HG03354 (cell line): Measurements from ENCODE around the gene ZEB2.

Source experiments
- ATAC-seq: cut with Tn5 transposase; IDR thresholded peaks from one replicate; pipeline ENCODE4 v1.9.1; 2021; ENCODE audit warnings: mild to moderate bottlenecking; ENCODE audit not compliant: unreplicated experiment, poor library complexity, severe bottlenecking

ZEB2 gene

DNA sequence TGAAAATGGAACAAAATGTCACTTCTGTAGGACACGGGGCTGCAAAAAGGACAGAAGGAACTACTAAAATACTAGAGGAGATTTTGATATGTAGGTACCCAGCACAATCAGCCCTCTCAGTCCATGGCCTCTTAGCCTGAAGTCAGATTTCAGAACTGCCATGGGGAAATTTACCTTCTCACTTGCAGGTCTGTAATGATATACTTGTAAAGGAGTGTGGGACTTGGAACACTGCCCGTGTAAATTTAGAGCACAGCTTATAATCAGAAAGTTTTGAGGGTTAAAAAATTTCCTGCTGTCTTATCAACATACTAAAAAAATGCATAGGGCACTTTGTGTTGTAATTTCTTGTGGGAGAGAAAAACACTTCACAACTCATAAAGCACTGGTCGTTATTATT, 60.6 kb downstream of the ZEB2 start:
- no peak for ATAC-seq

- no peak for ATAC-seq
Observed at GRCh38 chr2:144458541-144458940, 61.4 kb downstream of the ZEB2 start.

- ATAC-seq: peak; percentile 67
Observed at GRCh38 chr2:144456680-144457079, 63.2 kb downstream of the ZEB2 start.

- no peak for ATAC-seq
Observed at GRCh38 chr2:144455987-144456386, 63.9 kb downstream of the ZEB2 start.

- ATAC-seq: peak; percentile 55
Observed at GRCh38 chr2:144454466-144455287, 65.2 kb downstream of the ZEB2 start.

DNA sequence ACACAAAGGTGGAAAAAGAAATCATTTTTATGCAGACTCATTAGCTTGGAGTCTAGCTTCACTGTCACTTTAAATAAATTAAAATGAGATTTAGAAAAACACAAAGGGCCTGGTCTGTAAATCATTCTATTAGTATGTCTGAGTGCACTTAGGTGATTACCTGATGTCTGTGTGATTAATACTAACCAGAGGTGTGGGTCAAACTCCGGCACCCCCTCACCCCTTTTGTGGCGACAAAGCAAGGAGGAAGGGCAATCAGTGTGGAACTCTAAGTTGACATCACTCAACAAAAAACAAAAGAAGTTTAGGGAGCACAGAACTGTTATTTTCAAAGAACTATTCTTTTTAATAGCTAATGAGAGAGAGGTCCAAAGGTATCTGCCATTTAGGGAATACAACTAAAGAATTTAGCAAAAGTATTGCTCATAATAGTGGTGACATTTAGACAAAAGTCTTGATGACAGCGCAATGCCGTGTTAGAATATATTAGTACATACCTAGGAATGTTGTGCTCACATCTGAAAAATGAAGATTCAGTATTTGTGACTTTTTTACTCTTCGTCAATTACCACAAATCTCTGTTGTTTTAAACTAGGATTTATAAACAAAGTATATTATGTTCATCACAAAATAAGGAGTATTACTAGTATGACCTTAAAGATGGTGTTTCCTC, 66.3 kb downstream of the ZEB2 start:
- no peak for ATAC-seq

DNA sequence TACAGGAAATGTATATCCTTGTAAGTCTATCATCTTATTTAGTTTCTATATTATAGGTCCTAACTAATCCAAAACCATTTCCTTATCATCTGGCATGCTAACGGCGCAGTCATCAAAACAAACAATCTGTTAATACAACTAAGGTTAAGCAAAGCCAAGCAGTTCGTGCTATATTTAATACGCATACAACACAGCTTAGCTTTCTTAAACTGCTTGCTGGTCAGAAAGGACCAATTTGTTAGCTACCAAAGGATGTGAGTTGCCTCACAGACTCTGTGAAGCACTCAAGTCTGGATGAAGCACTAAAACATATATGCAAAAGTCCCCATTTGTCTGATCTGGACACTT, 67.0 kb downstream of the ZEB2 start:
- no peak for ATAC-seq

GRCh38 chr2:144452169-144452988, 67.5 kb downstream of the ZEB2 start:
- ATAC-seq: no peak

GRCh38 chr2:144451443-144451842, 68.5 kb downstream of the ZEB2 start:
- no peak for ATAC-seq

GRCh38 chr2:144449028-144449406, 70.9 kb downstream of the ZEB2 start:
- ATAC-seq: no peak

DNA sequence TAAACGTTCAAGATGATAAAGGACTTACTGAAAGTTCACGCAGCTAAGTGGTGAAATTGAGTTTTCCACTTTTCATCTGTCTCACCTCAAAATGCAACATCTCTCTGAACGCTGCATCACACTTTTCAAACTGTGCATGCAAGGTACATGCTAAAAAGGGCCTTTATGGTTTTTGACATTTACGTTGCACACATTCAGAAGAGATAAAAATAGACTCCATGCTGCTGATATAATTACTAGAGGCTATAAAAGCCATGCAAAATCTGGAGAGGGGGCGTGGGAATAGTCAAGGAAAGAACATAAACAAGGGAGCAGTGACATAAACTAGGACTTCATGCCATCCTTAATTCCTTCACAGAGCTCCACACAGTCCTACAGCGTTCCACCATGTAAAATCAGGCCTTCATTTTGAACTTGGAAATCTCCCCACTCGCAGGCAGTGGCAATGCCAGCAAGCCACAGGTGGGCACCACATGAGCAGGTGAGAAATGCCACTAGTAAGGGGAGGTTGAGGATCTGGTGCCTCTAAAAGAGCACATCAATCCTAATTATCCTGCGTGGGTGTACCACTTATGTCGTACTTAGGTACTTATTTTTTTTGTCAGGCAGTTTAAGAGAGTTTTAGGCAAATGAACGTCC, 71.4 kb downstream of the ZEB2 start:
- ATAC-seq: no peak

DNA sequence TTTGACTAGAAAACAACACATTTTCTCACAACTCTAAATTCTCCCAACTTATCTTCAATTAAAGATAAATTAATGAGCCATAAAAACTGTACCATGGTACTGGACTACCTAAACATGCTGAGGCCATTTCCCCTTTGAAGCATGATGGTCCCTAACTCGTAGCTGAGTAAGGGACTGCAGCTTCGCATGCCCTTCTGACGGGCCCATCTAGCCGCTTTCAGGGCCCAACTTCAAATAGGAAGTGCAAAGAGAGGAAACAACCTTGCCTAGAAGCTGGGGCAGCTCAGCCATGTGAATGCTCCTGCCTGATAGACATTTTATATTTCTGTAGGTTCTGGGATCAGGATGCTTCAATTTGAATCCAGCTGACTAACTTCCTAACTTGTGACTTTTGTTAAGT, 72.4 kb downstream of the ZEB2 start:
- ATAC-seq: no peak

GRCh38 chr2:144446136-144446535, 73.8 kb downstream of the ZEB2 start:
- no peak for ATAC-seq

DNA sequence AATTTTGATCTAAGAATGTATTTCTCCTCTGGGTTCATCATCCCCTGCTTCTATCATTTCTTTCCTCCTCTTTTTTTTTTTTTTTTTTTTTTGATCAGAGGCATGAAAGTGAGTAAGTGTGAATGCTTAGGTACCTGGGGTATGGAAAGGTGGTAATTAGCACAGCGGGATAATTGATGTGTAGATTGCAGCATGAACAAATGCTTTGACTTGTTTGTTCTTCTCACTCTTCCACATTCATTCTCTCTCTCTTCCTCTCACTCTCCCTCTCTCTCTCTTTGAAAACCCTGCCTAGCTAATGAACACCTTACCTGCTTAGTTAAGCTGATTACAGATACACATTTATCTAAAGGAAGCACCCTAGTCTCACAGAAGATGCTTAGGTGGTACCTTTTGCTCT, 74.7 kb downstream of the ZEB2 start:
- ATAC-seq: no peak

DNA sequence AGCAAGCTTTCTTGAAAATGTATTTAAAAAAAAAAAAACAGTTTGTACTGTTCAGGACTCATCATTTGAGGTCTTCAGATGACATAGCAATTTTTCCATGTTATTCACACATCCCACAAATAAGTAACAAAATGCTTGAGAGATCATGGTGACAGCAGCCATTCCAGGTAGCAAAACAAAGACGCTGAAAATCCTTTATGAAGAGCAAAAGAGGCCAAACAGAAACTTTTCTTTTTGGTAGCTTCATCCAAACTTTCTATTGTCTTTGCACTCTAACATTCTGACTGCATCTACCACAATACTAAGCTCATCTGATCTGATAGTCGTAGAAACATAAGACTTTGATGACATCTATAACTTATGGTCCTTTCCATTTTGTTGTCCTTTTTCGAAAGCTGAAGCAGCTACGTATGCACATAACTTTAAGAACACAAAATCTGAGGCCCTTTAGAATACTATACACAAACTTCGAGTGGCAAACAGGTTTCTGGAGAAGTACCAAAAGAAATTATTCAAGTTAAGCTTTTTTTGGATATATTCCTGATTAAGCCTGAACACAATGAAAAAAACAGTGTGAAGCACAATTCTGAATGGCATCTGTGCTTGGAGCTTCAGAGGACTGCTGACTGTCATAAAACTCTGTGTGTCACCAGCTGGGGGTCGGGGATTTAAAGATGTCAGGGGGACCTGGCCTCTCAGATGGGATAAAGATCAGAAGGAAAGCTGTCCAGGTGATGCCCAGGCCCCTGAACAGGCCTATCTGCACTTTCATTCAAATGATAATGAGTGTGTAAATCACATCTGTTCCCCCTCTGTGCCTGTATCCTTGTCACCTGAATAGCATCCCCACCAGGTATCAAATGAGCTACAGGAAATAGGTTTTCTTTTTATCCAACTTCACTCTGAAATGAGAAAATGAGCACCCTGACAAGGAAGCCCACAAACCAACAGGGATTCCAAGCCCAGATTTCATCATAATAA, 75.8 kb downstream of the ZEB2 start:
- ATAC-seq: no peak

DNA sequence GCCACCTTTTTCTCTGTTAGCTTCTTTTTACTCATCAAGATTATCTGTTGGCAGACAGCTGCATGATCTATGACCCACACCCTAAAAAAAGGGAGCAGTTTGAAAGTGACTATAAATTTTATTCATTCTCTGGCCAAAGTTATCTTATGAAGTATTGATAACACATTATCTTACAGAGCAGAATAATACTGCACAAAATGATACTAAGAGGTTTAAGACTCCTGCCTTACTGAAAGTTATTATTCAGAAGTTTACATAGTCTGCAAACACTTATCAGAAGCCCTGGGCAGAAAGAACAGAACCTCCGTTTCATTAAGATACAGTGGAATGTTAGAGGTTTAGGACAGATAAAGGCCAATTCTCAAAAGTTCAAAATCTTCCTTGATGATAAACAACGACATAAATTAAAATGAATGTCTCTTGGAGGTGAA, 78.2 kb downstream of the ZEB2 start:
- no peak for ATAC-seq

DNA sequence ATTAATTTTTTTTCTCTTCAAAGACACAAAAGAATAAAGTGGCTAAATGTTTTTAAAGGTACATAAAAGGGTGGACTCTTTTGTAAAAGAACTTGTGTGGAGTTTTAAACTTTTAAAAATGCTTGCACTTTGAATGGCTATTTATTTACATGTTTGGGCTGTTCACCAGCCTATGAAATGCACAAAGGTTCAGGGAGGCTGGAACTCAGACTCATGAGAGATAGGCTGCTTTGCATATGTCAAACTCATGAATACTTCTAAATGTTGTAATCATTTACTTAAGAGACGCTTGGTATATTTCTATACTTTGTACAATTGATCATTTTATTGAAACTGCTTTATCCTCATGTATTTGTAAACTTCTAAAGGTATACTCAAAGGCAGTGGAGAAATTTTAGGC, 79.9 kb downstream of the ZEB2 start:
- ATAC-seq: no peak

GRCh38 chr2:144438801-144439631, 80.9 kb downstream of the ZEB2 start:
- no peak for ATAC-seq
